HG03342 (cell line): Measurements from ENCODE around the gene RGS7.
"Not testable (repeated sequence)": the region's sequence is repeated elsewhere in the genome, so short reads cannot be mapped to it uniquely, and the experiment has no call there.

Experiments
- ATAC-seq: cut with Tn5 transposase; IDR thresholded peaks from one replicate; pipeline ENCODE4 v1.9.1; 2021; ENCODE audit warnings: mild to moderate bottlenecking, moderate library complexity; ENCODE audit not compliant: unreplicated experiment

The RGS7 gene

GRCh38 chr1:241332987-241333386, 24.0 kb downstream of the RGS7 start:
- no peak for ATAC-seq

GRCh38 chr1:241332037-241332409, 25.0 kb downstream of the RGS7 start:
- no peak for ATAC-seq

- ATAC-seq, result peak; percentile 30
Observed at GRCh38 chr1:241331328-241332036, 25.5 kb downstream of the RGS7 start.

GRCh38 chr1:241330619-241331327, 26.2 kb downstream of the RGS7 start:
- ATAC-seq, result peak; percentile 64

GRCh38 chr1:241325456-241325855, 31.5 kb downstream of the RGS7 start:
- no peak for ATAC-seq

GRCh38 chr1:241323514-241324195, 33.4 kb downstream of the RGS7 start:
- no peak for ATAC-seq

GRCh38 chr1:241317676-241318075, 39.3 kb downstream of the RGS7 start:
- no peak for ATAC-seq

GRCh38 chr1:241316372-241316771, 40.6 kb downstream of the RGS7 start:
- ATAC-seq, result no peak

GRCh38 chr1:241311056-241311746, 45.8 kb downstream of the RGS7 start:
- no peak for ATAC-seq

- no peak for ATAC-seq
Observed at GRCh38 chr1:241310451-241310850, 46.6 kb downstream of the RGS7 start.

GRCh38 chr1:241309651-241310050, 47.4 kb downstream of the RGS7 start:
- no peak for ATAC-seq

GRCh38 chr1:241308471-241308870, 48.5 kb downstream of the RGS7 start:
- ATAC-seq, result no peak

GRCh38 chr1:241308011-241308410, 49.0 kb downstream of the RGS7 start:
- ATAC-seq, result no peak

GRCh38 chr1:241306125-241306790, 50.7 kb downstream of the RGS7 start:
- no peak for ATAC-seq

- not testable (repeated sequence) for ATAC-seq
Observed at GRCh38 chr1:241302024-241302423, 55.0 kb downstream of the RGS7 start.

- ATAC-seq, result no peak
Observed at GRCh38 chr1:241299347-241299746, 57.7 kb downstream of the RGS7 start.

GRCh38 chr1:241292973-241293372, 64.0 kb downstream of the RGS7 start:
- ATAC-seq, result no peak

- ATAC-seq, result not testable (repeated sequence)
Observed at GRCh38 chr1:241291548-241291947, 65.5 kb downstream of the RGS7 start.

- no peak for ATAC-seq
Observed at GRCh38 chr1:241286486-241286885, 70.5 kb downstream of the RGS7 start.

- ATAC-seq, result no peak
Observed at GRCh38 chr1:241276391-241276790, 80.6 kb downstream of the RGS7 start.

GRCh38 chr1:241275981-241276380, 81.0 kb downstream of the RGS7 start:
- ATAC-seq, result no peak
